WTC11 (cell line): ENCODE measurements around the gene LZTR1. TPM values are rescaled to one million over a fixed set of nuclear protein-coding genes. Genes with fewer than 3 reads are reported as not detected.

Source experiments
- ATAC-seq: fragments of 200-7000 bp; cut with Tn5 transposase; 2 replicates; pipeline ENCODE4 v1.10.0; 2021; ENCODE audit warnings: mild to moderate bottlenecking, moderate library complexity
- CTCF ChIA-PET: fragments of 300-600 bp; sonication (Branson Sonifier 250); formaldehyde crosslinking; loops from one replicate; lab custom pipeline; 2021; ENCODE audit warnings: antibody characterized with exemption; lab: Charles Lee
- POLR2A ChIA-PET: fragments of 350-600 bp; sonication (Branson Sonifier 250); formaldehyde crosslinking; loops from one replicate; lab custom pipeline; 2021; ENCODE audit warnings: antibody characterized with exemption; lab: Charles Lee
- DNase-seq: peaks from one replicate; pipeline ENCODE4 v3.0.0; 2021; ENCODE audit warnings: low spot score
- H3K27ac Mint-ChIP-seq: 2 replicates; pipeline ENCODE4 v1.8.0; 2021; ENCODE audit warnings: mixed read lengths
- H3K27me3 Mint-ChIP-seq: 2 replicates; pipeline ENCODE4 v1.8.0; 2021; ENCODE audit warnings: low read depth, mild to moderate bottlenecking, moderate library complexity, mixed read lengths
- H3K36me3 Mint-ChIP-seq: 2 replicates; pipeline ENCODE4 v1.8.0; 2021; ENCODE audit warnings: mixed read lengths
- H3K4me1 Mint-ChIP-seq: 2 replicates; pipeline ENCODE4 v1.8.0; 2022; ENCODE audit warnings: mixed read lengths
- H3K4me3 Mint-ChIP-seq: 2 replicates; pipeline ENCODE4 v1.8.0; 2021; ENCODE audit warnings: mild to moderate bottlenecking, moderate library complexity, mixed read lengths
- H3K9me3 Mint-ChIP-seq: 2 replicates; pipeline ENCODE4 v1.8.0; 2021; ENCODE audit warnings: mixed read lengths
- ATF1 ChIP-seq: sonication (generic); formaldehyde crosslinking; IDR thresholded peaks from 2 replicates; pipeline ENCODE4 v1.8.1; 2023; ENCODE audit warnings: mild to moderate bottlenecking, moderate library complexity, missing genetic modification reagents
- CREM ChIP-seq: sonication (generic); formaldehyde crosslinking; IDR thresholded peaks from 2 replicates; pipeline ENCODE4 v1.8.1; 2022; ENCODE audit warnings: mild to moderate bottlenecking, missing genetic modification reagents, moderate library complexity
- ESRRA ChIP-seq: sonication (generic); formaldehyde crosslinking; IDR thresholded peaks from 2 replicates; pipeline ENCODE4 v1.8.1; 2022; ENCODE audit warnings: mild to moderate bottlenecking, missing genetic modification reagents, borderline replicate concordance
- FOXK1 ChIP-seq: sonication (generic); formaldehyde crosslinking; IDR thresholded peaks from 2 replicates; pipeline ENCODE4 v1.8.0; 2022; ENCODE audit warnings: mild to moderate bottlenecking, moderate library complexity, missing genetic modification reagents
- GRHL2 ChIP-seq: fragments of 250-450 bp; sonication (Bioruptor Pico); IDR thresholded peaks from 2 replicates; pipeline ENCODE4 v1.8.0; 2022; ENCODE audit warnings: mild to moderate bottlenecking, moderate library complexity; ENCODE audit not compliant: insufficient replicate concordance, severe bottlenecking
- HMGA2 ChIP-seq: fragments of 250-450 bp; sonication (Bioruptor Pico); IDR thresholded peaks from 2 replicates; pipeline ENCODE4 v1.4.0; 2021; ENCODE audit warnings: mild to moderate bottlenecking, moderate library complexity
- IRF2 ChIP-seq: sonication (generic); formaldehyde crosslinking; IDR thresholded peaks from 2 replicates; pipeline ENCODE4 v1.8.0; 2022; ENCODE audit warnings: low read depth, missing genetic modification reagents, borderline replicate concordance
- JUN ChIP-seq: sonication (generic); formaldehyde crosslinking; IDR thresholded peaks from 2 replicates; pipeline ENCODE4 v1.8.0; 2023; ENCODE audit warnings: mild to moderate bottlenecking, missing genetic modification reagents
- KAT7 ChIP-seq: sonication (generic); formaldehyde crosslinking; IDR thresholded peaks from 2 replicates; pipeline ENCODE4 v1.8.1; 2023; ENCODE audit warnings: missing genetic modification reagents, mild to moderate bottlenecking, borderline replicate concordance
- NFE2L1 ChIP-seq: sonication (generic); formaldehyde crosslinking; IDR thresholded peaks from 2 replicates; pipeline ENCODE4 v1.8.1; 2023; ENCODE audit warnings: missing genetic modification reagents
- NR1H2 ChIP-seq: sonication (generic); formaldehyde crosslinking; IDR thresholded peaks from 2 replicates; pipeline ENCODE4 v1.9.0; 2021; ENCODE audit warnings: mild to moderate bottlenecking, moderate library complexity, missing genetic modification reagents
- NR2C2 ChIP-seq: sonication (generic); formaldehyde crosslinking; IDR thresholded peaks from 2 replicates; pipeline ENCODE4 v1.8.0; 2022; ENCODE audit warnings: mild to moderate bottlenecking, missing genetic modification reagents
- NR3C1 ChIP-seq: sonication (generic); formaldehyde crosslinking; conservative IDR thresholded peaks from 2 replicates; pipeline ENCODE4 v1.8.1; 2023; ENCODE audit warnings: low read depth, mild to moderate bottlenecking, missing genetic modification reagents
- SMAD4 ChIP-seq: sonication (generic); formaldehyde crosslinking; IDR thresholded peaks from 2 replicates; pipeline ENCODE4 v1.8.0; 2022; ENCODE audit warnings: mild to moderate bottlenecking, missing genetic modification reagents
- SOX15 ChIP-seq: fragments of 250-450 bp; sonication (Bioruptor Pico); IDR thresholded peaks from 2 replicates; pipeline ENCODE4 v1.9.0; 2021; ENCODE audit warnings: mild to moderate bottlenecking
- ZNF219 ChIP-seq: sonication (generic); formaldehyde crosslinking; IDR thresholded peaks from 2 replicates; pipeline ENCODE4 v1.8.0; 2023; ENCODE audit warnings: missing genetic modification reagents, mild to moderate bottlenecking, borderline replicate concordance
- ZNF416 ChIP-seq: fragments of 250-450 bp; sonication (Bioruptor Pico); IDR thresholded peaks from 2 replicates; pipeline ENCODE4 v1.9.0; 2021; ENCODE audit warnings: mild to moderate bottlenecking, inconsistent platforms
- ZNF423 ChIP-seq: fragments of 250-450 bp; sonication (Bioruptor Pico); IDR thresholded peaks from 2 replicates; pipeline ENCODE4 v2.1.2; 2022; ENCODE audit warnings: mild to moderate bottlenecking, moderate library complexity
- total RNA-seq: library from RNA; stranded (reverse); gene quantifications from 3 replicates; pipeline ENCODE4 v1.2.3, GENCODE V29; 2021
- TF ChIP-seq, protein P1 (sequence below): fragments of 250-450 bp; sonication (Bioruptor Pico); IDR thresholded peaks from 2 replicates; pipeline ENCODE4 v1.9.0; 2021; ENCODE audit warnings: moderate library complexity, mild to moderate bottlenecking, inconsistent platforms, borderline replicate concordance
- TF ChIP-seq, protein P2 (sequence below): fragments of 250-450 bp; sonication (Bioruptor Pico); IDR thresholded peaks from 2 replicates; pipeline ENCODE4 v2.1.2; 2022; ENCODE audit warnings: mild to moderate bottlenecking, moderate library complexity
- TF ChIP-seq, protein P3 (sequence below): sonication (generic); formaldehyde crosslinking; IDR thresholded peaks from 2 replicates; pipeline ENCODE4 v1.8.1; 2022; ENCODE audit warnings: missing genetic modification reagents, borderline replicate concordance
- TF ChIP-seq, protein P4 (sequence below): sonication (generic); formaldehyde crosslinking; IDR thresholded peaks from 2 replicates; pipeline ENCODE4 v1.8.1; 2023; ENCODE audit warnings: mild to moderate bottlenecking, missing genetic modification reagents, borderline replicate concordance
- TF ChIP-seq, protein P5 (sequence below): sonication (generic); formaldehyde crosslinking; IDR thresholded peaks from 2 replicates; pipeline ENCODE4 v1.8.1; 2023; ENCODE audit warnings: mild to moderate bottlenecking, missing genetic modification reagents
- TF ChIP-seq, protein P6 (sequence below): sonication (generic); formaldehyde crosslinking; IDR thresholded peaks from 2 replicates; pipeline ENCODE4 v1.8.1; 2022; ENCODE audit warnings: mild to moderate bottlenecking, moderate library complexity, missing genetic modification reagents

LZTR1 gene
- total RNA-seq, 1 experiment from 2014 or later: 38.3 TPM

DNA sequence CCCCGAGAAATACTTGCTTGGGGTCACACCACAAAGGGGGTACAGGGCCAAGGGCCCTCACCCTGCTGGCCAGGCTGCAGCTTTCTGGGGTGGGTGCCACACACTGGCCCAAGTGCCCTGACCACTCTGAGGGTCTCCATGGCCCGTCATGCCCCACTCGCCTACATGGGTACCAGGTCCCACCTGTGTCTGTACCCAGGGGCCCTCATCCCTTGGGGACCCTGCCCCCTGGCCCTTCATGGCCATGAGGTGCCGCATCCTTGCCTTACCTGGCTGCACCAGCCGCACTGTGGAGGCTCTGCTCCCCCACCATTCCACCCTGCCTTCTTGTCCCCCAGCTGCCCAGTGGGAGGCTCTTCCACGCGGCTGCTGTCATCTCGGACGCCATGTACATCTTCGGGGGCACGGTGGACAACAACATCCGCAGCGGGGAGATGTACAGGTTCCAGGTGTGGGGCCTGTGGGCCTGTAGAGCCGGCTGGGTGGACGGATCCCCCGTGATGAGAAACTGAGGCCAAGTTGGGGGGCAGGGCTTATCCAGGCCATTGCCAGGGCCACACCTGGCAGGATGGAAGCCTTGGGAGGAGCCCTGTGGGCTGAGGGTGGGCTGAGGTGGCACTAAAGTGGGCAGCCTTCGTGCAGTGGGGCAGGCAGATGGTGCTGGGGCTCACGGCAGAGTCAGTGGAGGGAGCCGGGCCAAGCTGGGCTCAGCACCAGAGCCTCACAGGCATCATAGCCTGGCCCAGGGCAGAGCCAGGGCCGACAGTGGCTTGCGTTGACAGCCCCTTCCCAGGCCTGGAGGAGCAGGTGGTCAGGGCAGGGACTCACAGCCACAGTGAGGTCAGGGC, 10.6 kb downstream of the LZTR1 start:
- Mint-ChIP-seq H3K27ac (no peak overlapping the region), H3K27me3 (no peaks in the 10 kb centered on the region), H3K4me1 (no peaks in the 10 kb centered on the region), H3K36me3 (0 out of 2 replicates have a peak, but pooled peaks cover 2% of the 10 kb centered on the region), H3K4me3 (no peak overlapping the region), H3K9me3 (no peaks in the 10 kb centered on the region)
- no peak for DNase-seq
- TF ChIP-seq ZNF416 (CRISPR knock-in tag): no peak
- no peak for TF ChIP-seq ZNF423 (CRISPR knock-in tag)
- no peak for TF ChIP-seq KAT7 (CRISPR knock-in tag)
- no peak for TF ChIP-seq HMGA2
- TF ChIP-seq, protein P1, sequence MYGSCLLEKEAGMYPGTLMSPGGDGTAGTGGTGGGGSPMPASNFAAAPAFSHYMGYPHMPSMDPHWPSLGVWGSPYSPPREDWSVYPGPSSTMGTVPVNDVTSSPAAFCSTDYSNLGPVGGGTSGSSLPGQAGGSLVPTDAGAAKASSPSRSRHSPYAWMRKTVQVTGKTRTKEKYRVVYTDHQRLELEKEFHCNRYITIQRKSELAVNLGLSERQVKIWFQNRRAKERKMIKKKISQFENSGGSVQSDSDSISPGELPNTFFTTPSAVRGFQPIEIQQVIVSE: no peak
- no peak for TF ChIP-seq IRF2 (CRISPR knock-in tag)
- TF ChIP-seq ZNF219 (CRISPR knock-in tag): no peak
- TF ChIP-seq, protein P2, sequence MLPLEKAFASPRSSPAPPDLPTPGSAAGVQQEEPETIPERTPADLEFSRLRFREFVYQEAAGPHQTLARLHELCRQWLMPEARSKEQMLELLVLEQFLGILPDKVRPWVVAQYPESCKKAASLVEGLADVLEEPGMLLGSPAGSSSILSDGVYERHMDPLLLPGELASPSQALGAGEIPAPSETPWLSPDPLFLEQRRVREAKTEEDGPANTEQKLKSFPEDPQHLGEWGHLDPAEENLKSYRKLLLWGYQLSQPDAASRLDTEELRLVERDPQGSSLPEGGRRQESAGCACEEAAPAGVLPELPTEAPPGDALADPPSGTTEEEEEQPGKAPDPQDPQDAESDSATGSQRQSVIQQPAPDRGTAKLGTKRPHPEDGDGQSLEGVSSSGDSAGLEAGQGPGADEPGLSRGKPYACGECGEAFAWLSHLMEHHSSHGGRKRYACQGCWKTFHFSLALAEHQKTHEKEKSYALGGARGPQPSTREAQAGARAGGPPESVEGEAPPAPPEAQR: no peak
- TF ChIP-seq SOX15 (CRISPR knock-in tag): no peak
- TF ChIP-seq, protein P3, sequence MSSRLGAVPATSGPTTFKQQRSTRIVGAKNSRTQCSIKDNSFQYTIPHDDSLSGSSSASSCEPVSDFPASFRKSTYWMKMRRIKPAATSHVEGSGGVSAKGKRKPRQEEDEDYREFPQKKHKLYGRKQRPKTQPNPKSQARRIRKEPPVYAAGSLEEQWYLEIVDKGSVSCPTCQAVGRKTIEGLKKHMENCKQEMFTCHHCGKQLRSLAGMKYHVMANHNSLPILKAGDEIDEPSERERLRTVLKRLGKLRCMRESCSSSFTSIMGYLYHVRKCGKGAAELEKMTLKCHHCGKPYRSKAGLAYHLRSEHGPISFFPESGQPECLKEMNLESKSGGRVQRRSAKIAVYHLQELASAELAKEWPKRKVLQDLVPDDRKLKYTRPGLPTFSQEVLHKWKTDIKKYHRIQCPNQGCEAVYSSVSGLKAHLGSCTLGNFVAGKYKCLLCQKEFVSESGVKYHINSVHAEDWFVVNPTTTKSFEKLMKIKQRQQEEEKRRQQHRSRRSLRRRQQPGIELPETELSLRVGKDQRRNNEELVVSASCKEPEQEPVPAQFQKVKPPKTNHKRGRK (CRISPR knock-in tag): no peak
- no peak for ATAC-seq
- POLR2A ChIA-PET: no interaction called here
- CTCF ChIA-PET: interaction anchor here (0.5 to 1.3 kb wide), 2 partner anchors 10 to 46 kb away, joined by 3 read pairs; partner anchors contain the start of gene LZTR1

DNA sequence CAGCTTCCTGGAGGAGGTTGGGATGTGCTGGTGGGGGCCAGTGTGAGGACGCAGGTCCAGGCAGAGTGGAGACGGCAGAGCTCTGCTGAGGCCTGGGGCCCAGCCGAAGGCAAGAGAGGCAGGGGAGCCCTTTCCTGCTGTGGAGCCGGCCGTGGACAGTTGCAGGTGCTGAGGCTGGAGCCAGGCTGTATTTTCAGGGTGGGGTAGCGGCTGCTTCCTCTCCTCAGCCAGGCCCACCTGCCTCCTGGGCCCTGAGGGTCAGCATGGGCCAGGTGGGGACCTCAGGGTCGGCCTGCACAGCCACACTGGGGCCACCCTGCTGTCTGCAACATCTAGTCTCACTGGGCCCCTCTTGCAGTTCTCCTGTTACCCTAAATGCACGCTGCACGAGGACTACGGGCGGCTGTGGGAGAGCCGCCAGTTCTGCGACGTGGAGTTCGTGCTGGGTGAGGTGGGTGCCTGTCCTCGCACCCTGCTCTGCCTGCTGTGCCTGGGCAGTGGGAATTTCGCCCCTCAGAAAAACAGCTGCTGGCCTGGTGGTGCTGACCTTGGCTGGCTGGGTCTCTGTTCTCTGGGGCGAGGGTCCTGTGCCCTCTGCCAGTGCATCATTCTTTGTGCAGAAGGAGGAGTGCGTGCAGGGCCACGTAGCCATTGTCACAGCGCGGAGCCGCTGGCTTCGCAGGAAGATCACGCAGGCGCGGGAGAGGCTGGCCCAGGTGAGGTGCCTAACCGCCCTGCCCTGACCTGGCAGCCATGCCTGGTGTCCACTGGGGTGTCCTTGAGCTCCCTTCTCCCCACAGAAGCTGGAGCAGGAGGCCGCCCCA, 11.4 kb downstream of the LZTR1 start:
- H3K27ac Mint-ChIP-seq: no peak overlapping the region
- H3K9me3 Mint-ChIP-seq: no peaks in the 10 kb centered on the region
- CTCF ChIA-PET: interaction anchor here (1.3 kb wide), 1 partner anchor 11 kb away, joined by 3 read pairs; the partner anchor contains the start of gene LZTR1
- H3K4me3 Mint-ChIP-seq: no peak overlapping the region
- no peaks in the 10 kb centered on the region for H3K36me3 Mint-ChIP-seq
- POLR2A ChIA-PET: no interaction called here
- ATAC-seq (no peak), DNase-seq (no peak)
- H3K27me3 Mint-ChIP-seq: no peaks in the 10 kb centered on the region
- no peaks in the 10 kb centered on the region for H3K4me1 Mint-ChIP-seq
- TF ChIP-seq NFE2L1 (CRISPR knock-in tag) (no peak), FOXK1 (CRISPR knock-in tag) (no peak), SMAD4 (CRISPR knock-in tag) (no peak), ATF1 (CRISPR knock-in tag) (no peak), JUN (CRISPR knock-in tag) (no peak), CREM (CRISPR knock-in tag) (no peak), NR1H2 (CRISPR knock-in tag) (no peak), GRHL2 (CRISPR knock-in tag) (no peak), NR3C1 (CRISPR knock-in tag) (no peak), NR2C2 (CRISPR knock-in tag) (no peak), ESRRA (CRISPR knock-in tag) (no peak)
- TF ChIP-seq, protein P4, sequence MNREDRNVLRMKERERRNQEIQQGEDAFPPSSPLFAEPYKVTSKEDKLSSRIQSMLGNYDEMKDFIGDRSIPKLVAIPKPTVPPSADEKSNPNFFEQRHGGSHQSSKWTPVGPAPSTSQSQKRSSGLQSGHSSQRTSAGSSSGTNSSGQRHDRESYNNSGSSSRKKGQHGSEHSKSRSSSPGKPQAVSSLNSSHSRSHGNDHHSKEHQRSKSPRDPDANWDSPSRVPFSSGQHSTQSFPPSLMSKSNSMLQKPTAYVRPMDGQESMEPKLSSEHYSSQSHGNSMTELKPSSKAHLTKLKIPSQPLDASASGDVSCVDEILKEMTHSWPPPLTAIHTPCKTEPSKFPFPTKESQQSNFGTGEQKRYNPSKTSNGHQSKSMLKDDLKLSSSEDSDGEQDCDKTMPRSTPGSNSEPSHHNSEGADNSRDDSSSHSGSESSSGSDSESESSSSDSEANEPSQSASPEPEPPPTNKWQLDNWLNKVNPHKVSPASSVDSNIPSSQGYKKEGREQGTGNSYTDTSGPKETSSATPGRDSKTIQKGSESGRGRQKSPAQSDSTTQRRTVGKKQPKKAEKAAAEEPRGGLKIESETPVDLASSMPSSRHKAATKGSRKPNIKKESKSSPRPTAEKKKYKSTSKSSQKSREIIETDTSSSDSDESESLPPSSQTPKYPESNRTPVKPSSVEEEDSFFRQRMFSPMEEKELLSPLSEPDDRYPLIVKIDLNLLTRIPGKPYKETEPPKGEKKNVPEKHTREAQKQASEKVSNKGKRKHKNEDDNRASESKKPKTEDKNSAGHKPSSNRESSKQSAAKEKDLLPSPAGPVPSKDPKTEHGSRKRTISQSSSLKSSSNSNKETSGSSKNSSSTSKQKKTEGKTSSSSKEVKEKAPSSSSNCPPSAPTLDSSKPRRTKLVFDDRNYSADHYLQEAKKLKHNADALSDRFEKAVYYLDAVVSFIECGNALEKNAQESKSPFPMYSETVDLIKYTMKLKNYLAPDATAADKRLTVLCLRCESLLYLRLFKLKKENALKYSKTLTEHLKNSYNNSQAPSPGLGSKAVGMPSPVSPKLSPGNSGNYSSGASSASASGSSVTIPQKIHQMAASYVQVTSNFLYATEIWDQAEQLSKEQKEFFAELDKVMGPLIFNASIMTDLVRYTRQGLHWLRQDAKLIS (CRISPR knock-in tag): no peak
- TF ChIP-seq, protein P5, sequence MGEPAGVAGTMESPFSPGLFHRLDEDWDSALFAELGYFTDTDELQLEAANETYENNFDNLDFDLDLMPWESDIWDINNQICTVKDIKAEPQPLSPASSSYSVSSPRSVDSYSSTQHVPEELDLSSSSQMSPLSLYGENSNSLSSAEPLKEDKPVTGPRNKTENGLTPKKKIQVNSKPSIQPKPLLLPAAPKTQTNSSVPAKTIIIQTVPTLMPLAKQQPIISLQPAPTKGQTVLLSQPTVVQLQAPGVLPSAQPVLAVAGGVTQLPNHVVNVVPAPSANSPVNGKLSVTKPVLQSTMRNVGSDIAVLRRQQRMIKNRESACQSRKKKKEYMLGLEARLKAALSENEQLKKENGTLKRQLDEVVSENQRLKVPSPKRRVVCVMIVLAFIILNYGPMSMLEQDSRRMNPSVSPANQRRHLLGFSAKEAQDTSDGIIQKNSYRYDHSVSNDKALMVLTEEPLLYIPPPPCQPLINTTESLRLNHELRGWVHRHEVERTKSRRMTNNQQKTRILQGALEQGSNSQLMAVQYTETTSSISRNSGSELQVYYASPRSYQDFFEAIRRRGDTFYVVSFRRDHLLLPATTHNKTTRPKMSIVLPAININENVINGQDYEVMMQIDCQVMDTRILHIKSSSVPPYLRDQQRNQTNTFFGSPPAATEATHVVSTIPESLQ (CRISPR knock-in tag): no peak
- TF ChIP-seq, protein P6, sequence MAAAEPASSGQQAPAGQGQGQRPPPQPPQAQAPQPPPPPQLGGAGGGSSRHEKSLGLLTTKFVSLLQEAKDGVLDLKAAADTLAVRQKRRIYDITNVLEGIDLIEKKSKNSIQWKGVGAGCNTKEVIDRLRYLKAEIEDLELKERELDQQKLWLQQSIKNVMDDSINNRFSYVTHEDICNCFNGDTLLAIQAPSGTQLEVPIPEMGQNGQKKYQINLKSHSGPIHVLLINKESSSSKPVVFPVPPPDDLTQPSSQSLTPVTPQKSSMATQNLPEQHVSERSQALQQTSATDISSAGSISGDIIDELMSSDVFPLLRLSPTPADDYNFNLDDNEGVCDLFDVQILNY (CRISPR knock-in tag): no peak
